ENCODE data around the gene PPIL6. TPM values are rescaled to one million over a fixed set of nuclear protein-coding genes. Genes with fewer than 3 reads are reported as not detected.

Gene PPIL6
- polyA plus RNA-seq, 1 donor (not counting 4 experiments of a cell fraction or from before 2014, with no cell fraction given): 1.4 TPM

- dilution Hi-C loops (cut with MboI; ENCODE audit: extremely low pct_ligation_motif_present, low sequenced_read_pairs): no loop called here
- H3K4me1 ChIP-seq (ENCODE audit: control insufficient read depth, extremely low read depth, insufficient read depth, low read length): peaks cover 22% of the 10 kb centered on the region
These were observed 12.7 kb upstream of the PPIL6 start for GRCh38 chr6:109453156-109453555.

GRCh38 chr6:109452181-109452580, 11.8 kb upstream of the PPIL6 start:
- dilution Hi-C loops (cut with MboI; ENCODE audit: extremely low pct_ligation_motif_present, low sequenced_read_pairs): no loop called here
- TF ChIP-seq EZH2 (IDR thresholded peaks at IDR 0.05; ENCODE audit: low read length) (no peak), CTCF (optimal IDR thresholded peaks at IDR 0.05 in 1 of 3, IDR thresholded peaks at IDR 0.05 in 1 of 3, conservative IDR thresholded peaks at IDR 0.05 in 1 of 3; ENCODE audit: extremely low read depth in 1 of 3, insufficient read depth in 2 of 3, low read length in 3 of 3) (no peak)
- Histone ChIP-seq H3K4me3 (ENCODE audit: control insufficient read depth in 2 of 3, extremely low read depth in 1 of 3, insufficient read depth in 2 of 3, low read depth in 1 of 3, low read length in 3 of 3) (no peak overlapping the region), H3K36me3 (ENCODE audit: control insufficient read depth in 2 of 2, extremely low read depth in 1 of 2, insufficient read depth in 2 of 2, low read length in 2 of 2) (peaks cover 6 to 21% of the 10 kb centered on the region in 2 experiments), H3K27me3 (ENCODE audit: control insufficient read depth, extremely low read depth, insufficient read depth, low read length) (no peaks in the 10 kb centered on the region), H3K9me3 (ENCODE audit: control insufficient read depth, low read depth, low read length) (no peaks in the 10 kb centered on the region), H3K79me2 (ENCODE audit: control insufficient read depth, insufficient read depth, low read length) (peaks cover 2% of the 10 kb centered on the region), H3K4me1 (ENCODE audit: control insufficient read depth, extremely low read depth, insufficient read depth, low read length) (peaks cover 16% of the 10 kb centered on the region), H4K20me1 (ENCODE audit: control insufficient read depth, extremely low read depth, insufficient read depth, low read length) (no peaks in the 10 kb centered on the region), H3K4me2 (ENCODE audit: control insufficient read depth, extremely low read depth, insufficient read depth, low read depth, low read length) (no peak overlapping the region), H3K9me1 (ENCODE audit: control insufficient read depth, extremely low read depth, insufficient read depth, low read length) (no peaks in the 10 kb centered on the region), H3K27ac (ENCODE audit: control insufficient read depth, insufficient read depth, low read length) (no peak overlapping the region), H3K9ac (ENCODE audit: control insufficient read depth, extremely low read depth, insufficient read depth, low read length) (no peak overlapping the region), H2AFZ (ENCODE audit: control insufficient read depth, low read length) (no peak overlapping the region)
- no peak for DNase-seq (ENCODE audit: low read depth, low spot score)
- no peak for FAIRE-seq

More at GRCh38 chr6:109453156-109453555, 12.7 kb upstream of the PPIL6 start:
- no peak overlapping the region for H3K27ac ChIP-seq (ENCODE audit: control insufficient read depth, insufficient read depth, low read length)
- peaks cover 5 to 20% of the 10 kb centered on the region in 2 experiments for H3K36me3 ChIP-seq (ENCODE audit: control insufficient read depth in 2 of 2, extremely low read depth in 1 of 2, insufficient read depth in 2 of 2, low read length in 2 of 2)
- peaks cover 2% of the 10 kb centered on the region for H3K79me2 ChIP-seq (ENCODE audit: control insufficient read depth, insufficient read depth, low read length)
- no peak overlapping the region for H3K4me2 ChIP-seq (ENCODE audit: control insufficient read depth, extremely low read depth, insufficient read depth, low read depth, low read length)
- no peaks in the 10 kb centered on the region for H3K9me1 ChIP-seq (ENCODE audit: control insufficient read depth, extremely low read depth, insufficient read depth, low read length)
- H3K4me3 ChIP-seq (ENCODE audit: control insufficient read depth in 2 of 3, extremely low read depth in 1 of 3, insufficient read depth in 2 of 3, low read depth in 1 of 3, low read length in 3 of 3): no peak overlapping the region
- H3K9ac ChIP-seq (ENCODE audit: control insufficient read depth, extremely low read depth, insufficient read depth, low read length): no peak overlapping the region
- no peaks in the 10 kb centered on the region for H3K27me3 ChIP-seq (ENCODE audit: control insufficient read depth, extremely low read depth, insufficient read depth, low read length)
- DNase-seq (ENCODE audit: low read depth, low spot score): no peak
- no peak overlapping the region for H2AFZ ChIP-seq (ENCODE audit: control insufficient read depth, low read length)
- no peaks in the 10 kb centered on the region for H3K9me3 ChIP-seq (ENCODE audit: control insufficient read depth, low read depth, low read length)
- FAIRE-seq: no peak
- TF ChIP-seq EZH2 (IDR thresholded peaks at IDR 0.05; ENCODE audit: low read length) (no peak), CTCF (optimal IDR thresholded peaks at IDR 0.05 in 1 of 3, IDR thresholded peaks at IDR 0.05 in 1 of 3, conservative IDR thresholded peaks at IDR 0.05 in 1 of 3; ENCODE audit: extremely low read depth in 1 of 3, insufficient read depth in 2 of 3, low read length in 3 of 3) (no peak)
- no peaks in the 10 kb centered on the region for H4K20me1 ChIP-seq (ENCODE audit: control insufficient read depth, extremely low read depth, insufficient read depth, low read length)
